Liver (tissue), 9 donors: Measurements from ENCODE around the gene SEMG2. TPM values are rescaled to one million over a fixed set of nuclear protein-coding genes. Genes with fewer than 3 reads are reported as not detected.

Source experiments
- DNase-seq: peaks from one replicate; pipeline ENCODE4 v3.0.0-alpha.2; 2017; ENCODE audit warnings: low spot score
- H3K27ac ChIP-seq, 2 donors: one replicate each; pipeline ENCODE4 v1.7.0; 2013; ENCODE audit warnings: inconsistent platforms in 2 of 2, low read length in 2 of 2, control low read depth in 1 of 2, low read depth in 1 of 2, mild to moderate bottlenecking in 1 of 2
- H3K27me3 ChIP-seq, 4 donors: one replicate each; pipeline versions ENCODE4 v1.6.1 to v1.7.0; 2013; ENCODE audit warnings: low read length in 3 of 4, inconsistent platforms in 1 of 4, mild to moderate bottlenecking in 1 of 4, moderate library complexity in 1 of 4; ENCODE audit not compliant: control insufficient read depth in 4 of 4, insufficient read depth in 4 of 4
- H3K36me3 ChIP-seq, 4 donors: one replicate each; pipeline versions ENCODE4 v1.6.1 to v1.7.0; 2013; ENCODE audit warnings: low read length in 3 of 4, mild to moderate bottlenecking in 3 of 4, low read depth in 1 of 4, moderate library complexity in 1 of 4; ENCODE audit not compliant: control insufficient read depth in 4 of 4, insufficient read depth in 3 of 4
- H3K4me1 ChIP-seq, 4 donors: one replicate each; pipeline versions ENCODE4 v1.6.1 to v1.7.0; 2013; ENCODE audit warnings: low read length in 3 of 4, mild to moderate bottlenecking in 3 of 4, moderate library complexity in 1 of 4; ENCODE audit not compliant: control insufficient read depth in 4 of 4, insufficient read depth in 4 of 4
- H3K4me3 ChIP-seq, 3 donors: one replicate each; pipeline versions ENCODE4 v1.6.1 to v1.7.0; 2013; ENCODE audit warnings: low read length in 3 of 3, control low read depth in 1 of 3, low read depth in 1 of 3, mild to moderate bottlenecking in 1 of 3
- H3K9ac ChIP-seq, 2 donors: one replicate each; pipeline ENCODE4 v1.7.0; 2013; ENCODE audit warnings: low read length in 2 of 2, mild to moderate bottlenecking in 2 of 2, moderate library complexity in 2 of 2, control low read depth in 1 of 2, low read depth in 1 of 2
- H3K9me3 ChIP-seq, 4 donors: one replicate each; pipeline versions ENCODE4 v1.6.1 to v1.7.0; 2013; ENCODE audit warnings: low read length in 3 of 4; ENCODE audit not compliant: control insufficient read depth in 4 of 4
- CTCF ChIP-seq: fragments of 150-350 bp; IDR thresholded peaks from 2 replicates; pipeline ENCODE4 v1.5.1; 2017; ENCODE audit warnings: improper control_type of control experiment, low read depth, low read length; ENCODE audit not compliant: missing input control
- EGR1 ChIP-seq, 2 donors: IDR thresholded peaks; 2 replicates each; pipeline ENCODE4 v1.6.1; 2016 to 2018; ENCODE audit warnings: antibody characterized with exemption in 2 of 2, low read depth in 2 of 2
- FOXA1 ChIP-seq: IDR thresholded peaks from 2 replicates; pipeline ENCODE4 v1.6.1; 2016; ENCODE audit warnings: antibody characterized with exemption
- FOXA2 ChIP-seq: IDR thresholded peaks from 2 replicates; pipeline ENCODE4 v1.6.1; 2016; ENCODE audit warnings: antibody characterized with exemption
- GABPA ChIP-seq, 2 donors: IDR thresholded peaks in 1 of 2; conservative IDR thresholded peaks in 1 of 2; 2 replicates each; pipeline ENCODE4 v1.6.1; 2016; ENCODE audit warnings: antibody characterized with exemption in 2 of 2, mild to moderate bottlenecking in 1 of 2, moderate library complexity in 1 of 2
- HNF4A ChIP-seq, 2 donors: conservative IDR thresholded peaks; 2 replicates each; pipeline ENCODE4 v1.6.1; 2016; ENCODE audit warnings: antibody characterized with exemption in 2 of 2, mild to moderate bottlenecking in 2 of 2
- HNF4G ChIP-seq: IDR thresholded peaks from 2 replicates; pipeline ENCODE4 v1.6.1; 2016; ENCODE audit warnings: antibody characterized with exemption
- JUND ChIP-seq, 2 donors: IDR thresholded peaks; 2 replicates each; pipeline ENCODE4 v1.6.1; 2016; ENCODE audit warnings: antibody characterized with exemption in 2 of 2
- MAX ChIP-seq: IDR thresholded peaks from 2 replicates; pipeline ENCODE4 v1.6.1; 2016; ENCODE audit warnings: antibody characterized with exemption
- NR2F2 ChIP-seq: IDR thresholded peaks from 2 replicates; pipeline ENCODE4 v1.6.1; 2016; ENCODE audit warnings: antibody characterized with exemption
- RAD21 ChIP-seq, 2 donors: IDR thresholded peaks; 2 replicates each; pipeline ENCODE4 v1.6.1; 2016; ENCODE audit warnings: antibody characterized with exemption in 2 of 2, mild to moderate bottlenecking in 2 of 2
- REST ChIP-seq: IDR thresholded peaks from 2 replicates; pipeline ENCODE4 v1.6.1; 2016; ENCODE audit warnings: antibody characterized with exemption, mild to moderate bottlenecking
- RXRA ChIP-seq, 2 donors: IDR thresholded peaks; 2 replicates each; pipeline ENCODE4 v1.6.1; 2017 to 2018; ENCODE audit warnings: antibody characterized with exemption in 2 of 2, mild to moderate bottlenecking in 1 of 2
- SP1 ChIP-seq: IDR thresholded peaks from 2 replicates; pipeline ENCODE4 v1.6.1; 2018; ENCODE audit warnings: antibody characterized with exemption, mild to moderate bottlenecking
- TAF1 ChIP-seq: conservative IDR thresholded peaks from 2 replicates; pipeline ENCODE4 v1.6.1; 2016; ENCODE audit warnings: antibody characterized with exemption, mild to moderate bottlenecking
- YY1 ChIP-seq: IDR thresholded peaks from 2 replicates; pipeline ENCODE4 v1.6.1; 2016; ENCODE audit warnings: antibody characterized with exemption, mild to moderate bottlenecking
- ZBTB33 ChIP-seq: IDR thresholded peaks from 2 replicates; pipeline ENCODE4 v1.6.1; 2016; ENCODE audit warnings: antibody characterized with exemption
- WGBS: extraction: QIAGEN DNeasy Blood & Tissue Kit; methylation state at CpG from one replicate; pipeline ENCODE4 v1.1.7; 2013; 5-methylcytosine and 5-hydroxymethylcytosine counted together
- polyA plus RNA-seq, 2 donors: library from polyadenylated mRNA; stranded (reverse) in 1 of 2; unstranded in 1 of 2; fragments of 200-250 nt in 1 of 2; fragments of >200 nt in 1 of 2; fragmentation: Nextera tagmentation in 1 of 2; extraction: Ambion mirVana in 1 of 2; gene quantifications; one replicate each; pipeline versions ENCODE4 v1.2.1 to v1.2.3, GENCODE V29; 2013 to 2015
- total RNA-seq, 2 donors: library from RNA; depleted of rRNA; stranded (reverse); fragments of >200 nt; gene quantifications; one replicate each; pipeline ENCODE4 v1.2.3, GENCODE V29; 2014
- TF ChIP-seq, protein P1 (sequence below): IDR thresholded peaks from 2 replicates; pipeline ENCODE4 v1.6.1; 2016; ENCODE audit warnings: antibody characterized with exemption
- donor health status: healthy.
- donor health status: healthy.
- donor health status: healthy.
- donor health status: healthy.
- donor health status: healthy.

SEMG2 gene
- total and polyA plus RNA-seq, 4 donors, result not detected

GRCh38 chr20:45229264-45230056 is 8.3 kb downstream of the SEMG2 start:
- 56% methylated on average over 18 of the region's 18 CpGs for WGBS
- TF ChIP-seq RAD21 (IDR thresholded peaks at IDR 0.05) (peak; percentile 40 to 67), CTCF (peak; percentile 46), ZBTB33 (no peak)
- Histone ChIP-seq H3K9me3 (peaks cover 0 to 3% (median 0%) of the 10 kb centered on the region in 4 donors), H3K27ac (no peak overlapping the region), H3K9ac (no peak overlapping the region), H3K4me3 (no peak overlapping the region), H3K36me3 (no peaks in the 10 kb centered on the region), H3K27me3 (peaks cover 0 to 6% (median 2%) of the 10 kb centered on the region in 4 donors), H3K4me1 (no peaks in the 10 kb centered on the region)
- peak; percentile 41 for DNase-seq

GRCh38 chr20:45230631-45231030 is 9.5 kb downstream of the SEMG2 start:
- Histone ChIP-seq H3K27me3 (peaks cover 0 to 5% (median 1%) of the 10 kb centered on the region in 4 donors), H3K9ac (no peak overlapping the region), H3K36me3 (no peaks in the 10 kb centered on the region), H3K4me1 (no peaks in the 10 kb centered on the region), H3K9me3 (peaks cover 0 to 9% (median 0%) of the 10 kb centered on the region in 4 donors), H3K27ac (no peak overlapping the region), H3K4me3 (no peak overlapping the region)
- DNase-seq, result no peak
- 75% methylated on average over 9 of the region's 9 CpGs for WGBS
- no peak for TF ChIP-seq HNF4G
- no peak for TF ChIP-seq GABPA (IDR thresholded peaks at IDR 0.05 in 1 of 2, conservative IDR thresholded peaks at IDR 0.05 in 1 of 2)
- TF ChIP-seq, protein P1, sequence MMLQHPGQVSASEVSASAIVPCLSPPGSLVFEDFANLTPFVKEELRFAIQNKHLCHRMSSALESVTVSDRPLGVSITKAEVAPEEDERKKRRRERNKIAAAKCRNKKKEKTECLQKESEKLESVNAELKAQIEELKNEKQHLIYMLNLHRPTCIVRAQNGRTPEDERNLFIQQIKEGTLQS, result no peak
- no peak for TF ChIP-seq FOXA1
- TF ChIP-seq MAX, result no peak
- no peak for TF ChIP-seq NR2F2
- no peak for TF ChIP-seq REST
- no peak for TF ChIP-seq RXRA (IDR thresholded peaks at IDR 0.05)
- TF ChIP-seq TAF1, result no peak
- TF ChIP-seq FOXA2, result no peak
- no peak for TF ChIP-seq CTCF
- TF ChIP-seq YY1, result no peak
- no peak for TF ChIP-seq JUND (IDR thresholded peaks at IDR 0.05)
- no peak for TF ChIP-seq HNF4A (conservative IDR thresholded peaks at IDR 0.05)
- TF ChIP-seq EGR1 (IDR thresholded peaks at IDR 0.05; ENCODE audit: low read depth in 2 of 2), result no peak
- no peak for TF ChIP-seq RAD21 (IDR thresholded peaks at IDR 0.05)
- no peak for TF ChIP-seq ZBTB33
- TF ChIP-seq SP1, result no peak
